ENCODE results near the gene GGTA1.

GGTA1 gene

DNA sequence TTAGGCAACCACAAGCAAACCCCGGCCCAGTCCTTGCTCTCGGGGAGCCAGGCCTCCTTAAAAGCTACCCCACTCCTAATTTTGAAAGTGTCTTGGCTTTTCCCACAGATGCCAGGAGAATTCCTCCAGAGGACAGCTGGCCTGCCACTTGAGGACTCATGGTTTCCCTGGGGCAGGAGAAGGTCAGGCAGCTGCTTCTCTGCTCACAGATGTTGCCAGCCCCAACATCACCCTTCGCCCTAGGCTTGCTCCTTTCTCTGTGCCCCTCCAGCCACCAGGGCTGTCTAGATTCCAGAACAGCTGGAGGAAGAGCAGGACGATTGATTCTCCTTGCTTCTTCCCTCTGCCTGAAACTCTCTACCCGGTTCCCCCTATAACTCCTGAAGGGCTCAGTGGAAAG lies 8.5 kb downstream of the GGTA1 start:
- DNase-seq (ENCODE audit: low read depth in 1 of 2, low spot score in 1 of 2): no peak
- in situ Hi-C loops (cut with HindIII; ENCODE audit: low pct_unique_long_range_greater_than_20kb, low sequenced_read_pairs): no loop called here
- no peak for TF ChIP-seq JUND (IDR thresholded peaks at IDR 0.05; ENCODE audit: low read depth)

DNA sequence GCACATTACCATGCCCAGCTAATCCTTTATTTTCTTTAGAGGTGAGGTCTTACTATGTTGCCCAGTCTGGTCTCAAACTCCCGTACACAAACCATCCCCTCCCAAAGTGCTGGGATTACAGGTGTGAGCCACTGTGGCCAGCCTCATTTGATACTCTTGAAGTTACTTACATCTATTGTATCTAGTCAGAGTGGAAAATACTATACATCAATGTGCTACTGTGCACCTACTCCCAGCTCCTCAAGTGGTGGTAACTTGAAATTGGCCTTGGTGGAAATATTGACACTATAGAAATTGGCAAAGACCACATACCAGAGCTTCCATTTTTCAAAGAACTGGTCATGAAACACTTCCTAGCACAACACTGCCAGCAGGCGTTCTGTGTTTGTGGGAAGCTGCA lies 10.3 kb downstream of the GGTA1 start:
- no peak for DNase-seq (ENCODE audit: low read depth in 1 of 2, low spot score in 1 of 2)
- in situ Hi-C loops (cut with HindIII; ENCODE audit: low pct_unique_long_range_greater_than_20kb, low sequenced_read_pairs): no loop called here
- TF ChIP-seq JUND (IDR thresholded peaks at IDR 0.05; ENCODE audit: low read depth): no peak

DNA sequence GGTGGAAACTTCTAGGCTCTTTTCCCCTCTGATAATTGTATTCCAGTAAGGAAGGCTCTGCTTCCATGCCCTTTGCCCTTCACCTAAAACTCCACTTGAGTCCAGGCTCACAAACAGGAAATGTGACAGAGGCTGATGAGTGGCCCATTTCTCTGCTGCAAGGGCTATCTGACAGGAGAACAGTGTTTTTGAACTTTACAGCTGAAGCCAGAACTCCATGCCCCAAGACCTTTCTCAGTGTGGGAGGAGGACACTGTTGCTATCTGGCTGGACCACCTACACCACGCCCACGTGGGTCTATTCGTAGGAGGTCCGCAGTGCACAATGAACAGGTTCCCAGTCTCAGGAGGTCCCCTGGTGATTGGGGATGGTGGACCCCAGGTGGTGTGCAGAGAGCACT lies 13.6 kb downstream of the GGTA1 start:
- in situ Hi-C loops (cut with HindIII; ENCODE audit: low pct_unique_long_range_greater_than_20kb, low sequenced_read_pairs): no loop called here
- no peak for TF ChIP-seq JUND (IDR thresholded peaks at IDR 0.05; ENCODE audit: low read depth)
- no peak for DNase-seq (ENCODE audit: low read depth in 1 of 2, low spot score in 1 of 2)

DNA sequence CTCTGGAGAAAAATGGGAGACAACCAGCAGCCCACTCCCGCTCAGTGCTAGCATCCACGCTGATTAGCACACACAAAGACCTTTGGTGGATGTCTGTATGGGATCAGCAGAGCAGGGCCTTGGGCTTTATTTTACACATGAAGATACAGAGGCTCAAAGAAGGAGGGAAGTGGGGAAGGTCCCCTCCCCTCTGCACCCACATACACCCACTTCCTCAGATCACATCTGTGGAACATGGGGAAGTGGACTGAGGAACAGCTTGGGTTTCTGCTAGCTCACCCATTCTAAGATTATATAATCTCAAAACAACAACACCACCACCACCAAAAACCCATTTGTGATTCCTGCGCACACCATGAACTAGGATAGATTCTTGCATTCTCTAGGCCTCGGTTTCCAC lies 14.0 kb downstream of the GGTA1 start:
- TF ChIP-seq JUND (IDR thresholded peaks at IDR 0.05; ENCODE audit: low read depth): no peak
- no peak for DNase-seq (ENCODE audit: low read depth in 1 of 2, low spot score in 1 of 2)

DNA sequence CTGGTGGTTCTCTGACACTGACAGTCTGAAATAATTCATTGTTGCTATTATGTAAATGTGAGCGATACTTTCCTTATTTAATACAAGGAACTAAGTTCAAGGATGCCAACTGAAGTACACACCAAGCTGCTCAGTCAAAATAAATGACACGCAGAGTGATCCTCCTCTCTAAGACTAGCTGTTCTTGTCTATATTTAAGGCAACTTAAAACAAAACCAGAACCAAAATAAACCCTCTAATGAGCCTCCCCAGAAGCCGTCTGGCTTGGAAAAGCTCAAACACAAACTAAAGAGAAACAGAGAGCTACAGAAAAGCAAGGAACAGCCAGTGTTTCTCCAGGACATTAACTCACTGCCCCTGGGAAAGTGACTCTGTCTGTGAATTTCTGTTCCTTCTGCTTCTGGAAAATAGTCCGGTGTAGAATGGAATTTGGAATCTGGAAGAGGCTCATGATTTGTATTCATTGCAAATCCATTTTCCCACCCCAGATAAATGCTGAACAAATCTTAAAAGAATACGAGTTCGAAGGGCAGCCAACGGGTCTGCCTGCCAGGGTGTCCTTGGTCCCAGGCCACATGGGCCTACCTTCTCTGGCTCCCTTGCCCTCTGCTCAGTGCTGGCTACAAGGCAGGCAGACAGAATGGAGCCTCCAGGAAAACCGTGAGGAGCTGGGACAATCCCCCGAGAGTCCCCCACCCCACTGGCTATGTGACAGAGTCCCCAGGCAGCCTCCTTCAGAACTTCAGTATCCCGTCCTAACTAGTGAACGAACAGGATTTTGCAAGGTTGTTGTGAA lies 14.8 kb downstream of the GGTA1 start:
- in situ Hi-C loops (cut with HindIII; ENCODE audit: low pct_unique_long_range_greater_than_20kb, low sequenced_read_pairs): no loop called here
- no peak for TF ChIP-seq JUND (IDR thresholded peaks at IDR 0.05; ENCODE audit: low read depth)
- no peak for DNase-seq (ENCODE audit: low read depth in 1 of 2, low spot score in 1 of 2)

More for the DNA sequence above, 14.0 kb downstream of the GGTA1 start:
- in situ Hi-C loops (cut with HindIII; ENCODE audit: low pct_unique_long_range_greater_than_20kb, low sequenced_read_pairs): no loop called here

DNA sequence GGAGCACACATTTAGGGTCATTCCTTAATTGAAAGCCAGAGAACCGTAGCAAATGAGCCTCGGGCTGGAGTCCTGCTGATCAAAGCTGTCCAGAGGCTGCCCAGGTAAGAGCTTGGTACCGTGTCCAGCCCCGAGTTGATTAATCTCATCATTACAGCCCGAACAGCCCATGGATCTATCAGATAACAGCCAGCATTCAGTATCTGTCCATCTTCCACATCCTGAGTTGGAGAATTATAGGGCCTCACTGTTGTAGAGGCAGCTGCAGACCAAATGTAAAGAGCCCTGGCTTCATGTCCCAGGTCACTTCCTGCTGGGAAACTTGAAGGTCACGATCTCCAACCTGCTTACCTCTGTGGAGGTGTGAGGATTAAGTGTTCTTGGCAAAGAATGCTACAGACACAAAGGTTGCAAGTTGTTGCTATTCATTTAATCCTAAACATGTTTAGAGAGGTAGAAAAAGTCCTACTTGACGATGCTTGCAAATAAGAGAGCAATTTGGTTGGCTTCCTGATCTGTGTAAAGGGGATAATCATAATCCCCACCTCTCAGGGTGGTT lies 16.1 kb downstream of the GGTA1 start:
- TF ChIP-seq JUND (IDR thresholded peaks at IDR 0.05; ENCODE audit: low read depth): no peak
- in situ Hi-C loops (cut with HindIII; ENCODE audit: low pct_unique_long_range_greater_than_20kb, low sequenced_read_pairs): no loop called here
- no peak for DNase-seq (ENCODE audit: low read depth in 1 of 2, low spot score in 1 of 2)

- no peak for TF ChIP-seq JUND (IDR thresholded peaks at IDR 0.05; ENCODE audit: low read depth)
- in situ Hi-C loops (cut with HindIII; ENCODE audit: low pct_unique_long_range_greater_than_20kb, low sequenced_read_pairs): no loop called here
- DNase-seq (ENCODE audit: low read depth in 1 of 2, low spot score in 1 of 2): peak in 1 of 2 experiments; percentile 27
Measured at GRCh38 chr9:121483049-121483448, 16.6 kb downstream of the GGTA1 start.

- DNase-seq (ENCODE audit: low read depth in 1 of 2, low spot score in 1 of 2): no peak
- TF ChIP-seq JUND (IDR thresholded peaks at IDR 0.05; ENCODE audit: low read depth): no peak
- in situ Hi-C loops (cut with HindIII; ENCODE audit: low pct_unique_long_range_greater_than_20kb, low sequenced_read_pairs): no loop called here
Measured at GRCh38 chr9:121478816-121479676, 20.6 kb downstream of the GGTA1 start.

DNA sequence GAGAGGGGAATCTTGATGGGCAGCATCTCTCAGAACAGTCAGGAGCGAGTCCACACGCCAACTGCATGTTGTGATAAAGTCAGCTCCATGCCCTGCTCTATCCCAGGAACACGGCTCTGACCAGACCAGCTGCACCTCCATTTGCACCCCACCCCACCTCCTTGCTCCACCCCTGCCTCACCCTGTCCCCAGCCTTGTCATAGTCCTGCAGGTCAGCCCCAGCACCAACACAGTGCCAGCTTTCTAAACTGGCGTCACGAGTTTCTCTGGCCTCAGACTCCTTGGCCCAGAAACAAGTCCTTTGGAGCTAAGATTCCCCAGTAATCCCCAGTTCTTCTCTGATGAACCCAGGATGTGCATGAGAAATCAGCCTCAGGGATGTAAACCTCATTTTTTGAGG lies 23.5 kb downstream of the GGTA1 start:
- in situ Hi-C loops (cut with HindIII; ENCODE audit: low pct_unique_long_range_greater_than_20kb, low sequenced_read_pairs): no loop called here
- no peak for TF ChIP-seq JUND (IDR thresholded peaks at IDR 0.05; ENCODE audit: low read depth)
- no peak for DNase-seq (ENCODE audit: low read depth in 1 of 2, low spot score in 1 of 2)

DNA sequence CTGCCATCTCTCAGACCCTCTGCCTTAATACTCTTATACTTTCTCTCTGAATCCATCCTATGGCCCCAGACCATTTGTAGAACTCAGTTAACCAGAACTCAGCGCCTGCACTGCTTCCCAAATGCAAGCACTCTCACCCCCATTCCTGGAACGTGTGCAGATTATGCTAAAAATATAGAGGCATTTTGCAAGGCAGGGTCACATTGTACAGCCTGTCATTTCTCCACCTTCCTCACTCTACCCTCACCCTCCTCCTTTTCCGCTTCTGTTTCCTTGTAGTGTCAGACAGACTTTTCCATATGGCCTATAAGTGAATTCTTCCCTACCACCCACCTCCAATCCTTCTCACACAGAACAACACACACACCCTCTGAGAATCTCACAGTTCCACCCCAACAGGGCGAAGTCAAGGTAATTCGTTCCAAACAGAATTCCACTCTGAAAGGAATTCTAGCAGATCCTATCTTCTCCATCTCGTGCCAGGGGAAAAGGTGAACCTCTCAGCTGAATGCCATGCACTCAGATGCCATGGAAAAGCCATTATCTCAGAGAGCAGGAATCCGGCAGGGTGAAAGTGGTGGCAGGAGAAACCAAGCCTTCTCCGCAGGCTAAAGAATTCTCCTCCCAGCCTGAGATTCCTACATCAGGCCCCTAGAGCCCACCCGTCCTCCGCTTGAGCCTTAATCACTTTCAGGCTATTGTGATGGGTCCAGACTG lies 25.3 kb downstream of the GGTA1 start:
- peak in 1 of 2 experiments; percentile 38 for DNase-seq (ENCODE audit: low read depth in 1 of 2, low spot score in 1 of 2)
- TF ChIP-seq JUND (IDR thresholded peaks at IDR 0.05; ENCODE audit: low read depth): no peak
- in situ Hi-C loops (cut with HindIII; ENCODE audit: low pct_unique_long_range_greater_than_20kb, low sequenced_read_pairs): no loop called here

GRCh38 chr9:121473229-121473628 lies 26.4 kb downstream of the GGTA1 start:
- in situ Hi-C loops (cut with HindIII; ENCODE audit: low pct_unique_long_range_greater_than_20kb, low sequenced_read_pairs): no loop called here
- DNase-seq (ENCODE audit: low read depth in 1 of 2, low spot score in 1 of 2): no peak
- no peak for TF ChIP-seq JUND (IDR thresholded peaks at IDR 0.05; ENCODE audit: low read depth)

DNA sequence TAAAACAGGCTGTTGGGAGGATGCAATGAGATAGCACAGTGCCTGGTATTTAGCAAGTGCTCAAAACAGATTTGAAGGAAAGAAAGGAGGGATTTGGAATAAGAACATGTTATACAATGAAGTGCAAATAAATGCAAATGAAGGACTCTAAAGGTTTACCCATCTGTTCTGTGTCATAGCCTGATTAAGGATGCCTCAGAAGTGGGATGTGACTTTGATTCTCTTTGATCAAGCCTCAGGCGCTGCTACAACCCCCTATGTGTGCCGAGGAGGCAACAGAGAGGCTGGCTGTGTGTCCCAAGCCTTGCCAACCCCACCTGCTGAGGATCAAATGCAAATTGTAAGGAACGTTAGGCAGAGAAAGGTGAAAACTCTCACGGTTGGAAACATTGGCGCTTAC lies 27.2 kb downstream of the GGTA1 start:
- TF ChIP-seq JUND (IDR thresholded peaks at IDR 0.05; ENCODE audit: low read depth): no peak
- DNase-seq (ENCODE audit: low read depth in 1 of 2, low spot score in 1 of 2): no peak
- in situ Hi-C loops (cut with HindIII; ENCODE audit: low pct_unique_long_range_greater_than_20kb, low sequenced_read_pairs): no loop called here

All from T47D (cell line).